ENCODE results near the gene BRSK2.
"Not testable (repeated sequence)": the region's sequence is repeated elsewhere in the genome, so short reads cannot be mapped to it uniquely, and the experiment has no call there.

BRSK2 gene

DNA sequence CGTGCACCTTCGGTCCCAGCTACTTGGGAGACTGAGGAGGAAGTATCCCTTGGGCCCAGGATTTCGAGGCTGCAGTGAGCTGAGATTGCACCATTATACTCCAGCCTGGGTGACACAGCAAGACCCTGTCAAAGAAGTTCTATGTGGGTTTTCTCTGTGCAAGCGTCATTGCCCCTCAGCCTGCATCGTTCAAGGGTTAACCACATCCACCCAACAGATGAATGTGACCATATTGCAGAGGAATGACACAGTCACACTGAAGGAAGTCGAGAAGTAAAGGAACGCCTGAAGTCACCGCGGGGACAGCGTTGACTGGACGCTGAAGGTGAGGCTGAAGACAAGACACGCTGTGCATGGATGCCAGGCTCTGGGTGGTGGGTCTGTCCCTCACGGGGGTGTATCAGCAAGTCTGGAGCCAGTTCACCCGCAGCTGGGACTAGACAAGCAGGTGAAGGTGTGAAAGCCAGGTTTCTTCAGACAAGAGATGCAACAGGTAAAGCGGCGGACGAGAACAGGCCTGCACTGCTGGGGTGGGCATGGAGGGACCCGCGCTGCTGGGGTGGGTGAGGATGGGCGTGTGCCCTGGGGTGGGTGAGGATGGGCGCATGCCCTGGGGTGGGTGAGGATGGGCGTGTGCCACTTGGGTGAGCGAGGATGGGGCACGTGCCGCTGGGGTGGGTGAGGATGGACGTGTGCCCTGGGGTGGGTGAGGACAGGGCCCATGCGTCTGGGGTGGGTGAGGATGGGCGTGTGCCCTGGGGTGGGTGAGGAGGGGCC is 43.8 kb upstream of the BRSK2 start:
- no peak overlapping the region for H3K27ac ChIP-seq
- TF ChIP-seq, protein P1, sequence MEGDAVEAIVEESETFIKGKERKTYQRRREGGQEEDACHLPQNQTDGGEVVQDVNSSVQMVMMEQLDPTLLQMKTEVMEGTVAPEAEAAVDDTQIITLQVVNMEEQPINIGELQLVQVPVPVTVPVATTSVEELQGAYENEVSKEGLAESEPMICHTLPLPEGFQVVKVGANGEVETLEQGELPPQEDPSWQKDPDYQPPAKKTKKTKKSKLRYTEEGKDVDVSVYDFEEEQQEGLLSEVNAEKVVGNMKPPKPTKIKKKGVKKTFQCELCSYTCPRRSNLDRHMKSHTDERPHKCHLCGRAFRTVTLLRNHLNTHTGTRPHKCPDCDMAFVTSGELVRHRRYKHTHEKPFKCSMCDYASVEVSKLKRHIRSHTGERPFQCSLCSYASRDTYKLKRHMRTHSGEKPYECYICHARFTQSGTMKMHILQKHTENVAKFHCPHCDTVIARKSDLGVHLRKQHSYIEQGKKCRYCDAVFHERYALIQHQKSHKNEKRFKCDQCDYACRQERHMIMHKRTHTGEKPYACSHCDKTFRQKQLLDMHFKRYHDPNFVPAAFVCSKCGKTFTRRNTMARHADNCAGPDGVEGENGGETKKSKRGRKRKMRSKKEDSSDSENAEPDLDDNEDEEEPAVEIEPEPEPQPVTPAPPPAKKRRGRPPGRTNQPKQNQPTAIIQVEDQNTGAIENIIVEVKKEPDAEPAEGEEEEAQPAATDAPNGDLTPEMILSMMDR (conservative IDR thresholded peaks at IDR 0.05) = no peak

DNA sequence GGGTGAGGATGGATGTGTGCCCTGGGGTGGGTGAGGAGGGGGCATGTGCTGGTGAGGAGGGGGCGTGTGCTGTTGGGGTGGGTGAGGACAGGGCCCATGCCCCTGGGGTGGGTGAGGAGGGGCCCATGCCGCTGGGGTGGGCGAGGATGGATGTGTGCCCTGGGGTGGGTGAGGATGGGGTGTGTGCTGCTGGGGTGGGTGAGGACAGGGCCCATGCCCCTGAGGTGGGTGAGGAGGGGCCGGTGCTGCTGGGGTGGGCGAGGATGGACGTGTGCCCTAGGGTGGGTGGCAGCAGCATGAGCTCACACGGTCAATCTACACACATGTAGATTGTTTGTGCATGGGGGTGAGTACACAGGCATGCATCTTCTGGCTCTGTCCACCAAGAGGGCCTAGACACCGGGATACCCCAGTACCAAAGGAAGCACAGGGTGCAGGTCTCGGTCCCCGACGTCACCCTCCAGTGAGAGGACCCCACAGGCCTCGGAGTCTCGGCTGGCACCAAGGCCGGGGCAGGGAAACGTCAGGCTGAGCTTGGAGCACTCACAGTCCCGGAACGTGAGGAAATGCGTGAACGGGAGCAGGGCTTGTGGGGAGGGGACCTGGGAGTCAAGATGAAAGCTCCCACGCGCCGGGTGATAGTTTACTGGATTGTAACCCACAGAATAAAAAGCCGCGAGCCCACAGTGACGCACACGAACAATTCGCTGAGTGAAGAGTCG is 42.9 kb upstream of the BRSK2 start:
- TF ChIP-seq, protein P1 (conservative IDR thresholded peaks at IDR 0.05) = no peak
- H3K27ac ChIP-seq = no peak overlapping the region

DNA sequence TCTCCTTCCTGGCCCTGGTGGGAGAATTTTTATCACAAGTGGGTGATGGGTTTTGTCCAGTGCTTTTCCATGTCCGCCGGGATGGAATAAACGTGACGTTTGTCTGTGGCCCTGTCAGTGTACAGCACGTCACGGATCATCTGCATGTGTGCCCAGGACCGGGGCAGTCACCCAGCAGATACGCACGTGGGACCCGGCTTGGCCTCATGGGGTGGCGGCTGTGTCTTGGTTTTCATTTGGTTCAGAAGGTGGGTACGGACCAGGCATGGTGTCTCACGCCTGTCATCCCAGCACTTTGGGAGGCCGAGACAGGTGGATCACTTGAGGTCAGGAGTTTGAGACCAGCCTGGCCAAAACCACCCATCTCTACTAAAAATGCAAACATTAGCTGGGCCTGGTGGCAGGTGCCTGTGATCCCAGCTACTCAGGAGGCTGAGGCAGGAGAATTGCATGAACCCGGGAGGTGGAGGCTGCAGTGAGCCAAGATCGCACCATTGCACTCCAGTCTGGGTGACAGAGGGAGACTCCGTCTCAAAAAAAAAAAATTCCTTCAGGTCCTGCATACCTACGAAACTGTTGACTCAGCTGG is 42.2 kb upstream of the BRSK2 start:
- not testable (repeated sequence) for H3K27ac ChIP-seq

DNA sequence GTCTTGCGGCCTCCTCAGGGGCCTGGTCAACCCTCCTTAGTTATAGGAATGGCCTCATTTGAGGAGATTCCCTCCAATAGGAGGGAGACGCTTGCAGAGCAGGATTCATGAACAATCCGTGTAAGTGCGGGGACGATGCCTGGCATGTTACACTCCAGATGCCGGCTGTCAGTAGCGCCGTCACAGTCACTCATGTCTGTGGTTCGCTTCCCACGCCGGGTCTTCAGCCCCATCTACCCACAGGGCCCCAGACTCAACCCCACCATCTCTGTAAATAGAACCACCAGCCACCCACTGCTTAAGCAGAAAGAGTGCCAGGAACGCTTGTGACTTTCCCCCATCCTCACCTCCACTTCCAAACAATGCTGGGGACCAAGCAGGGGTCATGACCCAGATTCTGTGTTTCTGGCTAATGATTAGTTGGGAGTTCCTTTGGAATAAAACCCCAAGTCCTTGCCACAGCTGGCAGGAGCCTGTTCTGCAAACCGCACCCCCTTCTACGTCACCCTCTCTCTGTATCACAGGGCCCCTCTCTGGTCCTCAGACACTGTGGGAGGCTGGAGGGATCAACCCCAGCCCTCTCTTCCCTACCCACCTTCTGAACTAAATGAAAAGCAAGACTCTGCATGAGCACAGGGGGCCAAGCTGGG is 41.5 kb upstream of the BRSK2 start:
- no peak overlapping the region for H3K27ac ChIP-seq
- TF ChIP-seq, protein P1 (conservative IDR thresholded peaks at IDR 0.05) = no peak

DNA sequence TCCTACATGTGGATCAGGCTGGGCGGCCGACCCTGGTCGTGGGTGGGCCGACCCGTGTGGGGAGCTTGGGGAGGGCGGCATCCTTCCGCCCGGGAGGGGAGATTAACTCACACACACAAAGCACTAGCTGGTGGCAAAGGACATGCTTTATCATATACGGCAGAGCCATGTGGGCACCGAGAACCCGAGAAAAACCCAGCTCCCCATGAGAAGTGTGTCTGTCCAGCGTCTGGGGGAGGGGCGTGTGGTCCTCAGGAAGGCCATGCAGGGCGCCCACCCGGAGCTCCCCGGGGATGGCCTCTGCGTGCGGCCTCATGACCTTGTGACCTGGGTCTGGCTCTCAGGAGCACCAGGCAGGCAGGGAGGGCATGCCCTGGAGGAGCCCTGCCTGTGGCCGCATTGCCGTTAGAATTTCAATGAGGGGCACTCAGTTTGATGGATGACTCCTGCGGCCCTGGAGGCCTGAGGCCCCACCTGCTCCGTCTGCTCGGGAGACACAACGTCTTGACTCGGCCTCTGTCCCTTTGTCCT is 40.9 kb upstream of the BRSK2 start:
- TF ChIP-seq, protein P1 (conservative IDR thresholded peaks at IDR 0.05) = no peak
- no peak overlapping the region for H3K27ac ChIP-seq

DNA sequence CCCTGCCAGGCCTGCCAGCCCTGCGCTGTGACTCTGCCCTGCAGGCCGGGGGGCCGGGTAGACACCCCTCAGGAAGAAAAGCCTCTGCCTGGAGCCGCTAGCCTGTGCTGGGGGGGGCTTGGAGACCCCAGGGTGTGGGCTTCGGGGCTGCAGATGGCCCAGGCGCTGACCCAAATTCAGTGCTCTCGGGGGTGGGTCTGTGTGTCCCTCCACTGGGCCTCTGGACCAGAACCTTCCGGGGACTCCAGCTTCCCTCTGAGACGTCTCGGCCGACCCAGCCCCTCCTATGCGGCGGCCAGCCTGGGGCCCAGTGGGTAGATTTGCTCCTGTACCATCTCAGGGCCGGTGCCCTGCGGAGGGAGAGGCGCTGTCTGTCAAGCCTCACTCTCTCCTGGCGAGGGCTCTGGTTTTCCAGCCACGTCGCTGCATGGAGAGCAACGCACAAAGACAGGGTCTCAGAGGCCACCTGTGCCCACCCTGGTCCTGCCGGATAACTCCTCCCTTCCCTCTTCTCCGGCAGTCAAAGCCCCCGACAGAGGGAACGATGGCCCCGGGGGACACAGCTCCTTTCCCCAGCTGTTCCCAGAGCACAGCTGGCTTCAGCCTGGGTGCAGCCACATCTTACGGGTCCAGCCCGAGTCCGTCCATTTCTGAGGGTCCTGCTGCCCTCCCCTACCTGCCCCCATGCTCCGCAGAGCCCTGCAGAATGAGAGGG is 40.2 kb upstream of the BRSK2 start:
- TF ChIP-seq, protein P1 (conservative IDR thresholded peaks at IDR 0.05) = no peak
- no peak overlapping the region for H3K27ac ChIP-seq

DNA sequence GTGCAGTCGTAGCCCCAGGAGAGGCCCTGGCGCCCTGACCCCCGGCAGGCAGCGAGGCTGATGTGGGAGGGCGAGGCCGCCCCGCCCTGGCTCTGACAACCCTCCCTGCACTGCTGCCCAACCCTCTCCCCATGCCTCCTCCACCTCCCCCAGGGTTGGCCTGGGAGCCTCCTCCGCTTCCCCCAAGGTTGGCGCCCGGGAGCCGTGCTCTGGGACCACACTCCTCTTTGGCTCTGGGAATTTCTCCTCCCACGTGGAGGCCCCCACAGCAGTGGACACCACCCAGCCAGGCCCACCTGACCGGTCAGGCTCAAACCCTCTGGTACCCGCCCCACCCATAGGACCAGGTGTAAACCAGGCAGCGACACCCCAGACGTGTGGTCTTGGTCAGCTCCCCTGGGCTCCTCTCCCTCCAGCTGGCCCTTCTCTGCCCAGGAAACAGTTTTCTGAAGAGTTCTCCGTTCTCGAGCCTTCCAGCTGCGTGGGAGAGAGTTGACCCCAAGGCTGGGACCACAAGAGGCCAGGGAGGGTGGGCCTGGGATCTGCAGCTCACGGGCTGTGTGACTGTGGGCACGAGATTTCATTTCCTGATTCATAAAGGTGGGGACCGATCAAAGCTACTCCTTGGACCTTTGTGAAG is 39.5 kb upstream of the BRSK2 start:
- no peak overlapping the region for H3K27ac ChIP-seq
- TF ChIP-seq, protein P1 (conservative IDR thresholded peaks at IDR 0.05) = no peak

Data from VCaP (cell line).